ENCODE measurements around the gene RAP1GAP2.
"Not testable (repeated sequence)": the region's sequence is repeated elsewhere in the genome, so short reads cannot be mapped to it uniquely, and the experiment has no call there.

Gene RAP1GAP2

GRCh38 chr17:3063507-3063906 is 267.3 kb downstream of the RAP1GAP2 start, which contains the start of gene OR1D5:
Gene OR1D5 (minus strand): TSS chr17:3063607. CDS start chr17:3063607, 0 bp downstream.
- DNase-seq: not testable (repeated sequence)

GRCh38 chr17:3065192-3065591 is 269.0 kb downstream of the RAP1GAP2 start:
- not testable (repeated sequence) for DNase-seq

GRCh38 chr17:3073850-3074249 is 277.6 kb downstream of the RAP1GAP2 start:
- DNase-seq: not testable (repeated sequence)

Measured in NCI-H345 (cell line).